H1 (cell line): ENCODE results near the gene TBX15. TPM values are rescaled to one million over a fixed set of nuclear protein-coding genes. Genes with fewer than 3 reads are reported as not detected.

Experiments used
- CTCF ChIA-PET: fragments of 300-600 bp; sonication (Branson Sonifier 250); formaldehyde crosslinking; loops from one replicate; lab custom pipeline; 2021; ENCODE audit not compliant: partially characterized antibody; lab: Charles Lee
- POLR2A ChIA-PET: fragments of 300-600 bp; sonication (Branson Sonifier 250); formaldehyde crosslinking; loops from one replicate; lab custom pipeline; 2021; ENCODE audit warnings: inconsistent platforms; ENCODE audit not compliant: partially characterized antibody; lab: Charles Lee
- DNase-seq, 2 experiments: peaks; one replicate each; pipeline versions ENCODE4 v3.0.0 to v3.0.0-alpha.2; 2010 to 2022; ENCODE audit warnings: low spot score in 2 of 2, low read depth in 1 of 2, mixed read lengths in 1 of 2
- FAIRE-seq: peaks from 2 replicates; lab custom pipeline; 2011; peaks lifted over from hg19 to GRCh38; lab: Jason Lieb, UNC
- H2AFZ ChIP-seq: 2 replicates; pipeline ENCODE4 v1.8.1; 2012; ENCODE audit warnings: low read length, inconsistent platforms
- H2AK5ac ChIP-seq: 2 replicates; pipeline ENCODE4 v1.6.1; 2013; ENCODE audit warnings: low read depth, low read length
- H2BK120ac ChIP-seq: replicated peaks from 2 replicates; pipeline ENCODE3; 2013; ENCODE audit warnings: low read depth, low read length, inconsistent platforms
- H2BK12ac ChIP-seq: 2 replicates; pipeline ENCODE4 v1.6.1; 2013; ENCODE audit warnings: low read depth, low read length
- H2BK15ac ChIP-seq: 2 replicates; pipeline ENCODE4 v1.6.1; 2013; ENCODE audit warnings: low read length
- H2BK20ac ChIP-seq: 2 replicates; pipeline ENCODE4 v1.6.1; 2013; ENCODE audit warnings: low read length
- H2BK5ac ChIP-seq: 2 replicates; pipeline ENCODE4 v1.6.1; 2013; ENCODE audit warnings: low read depth, low read length
- H3K14ac ChIP-seq: 2 replicates; pipeline ENCODE4 v1.6.1; 2013; ENCODE audit warnings: inconsistent platforms; ENCODE audit not compliant: insufficient read length
- H3K18ac ChIP-seq: 2 replicates; pipeline ENCODE4 v1.6.1; 2013; ENCODE audit warnings: low read length; ENCODE audit errors: extremely low read depth
- H3K23ac ChIP-seq: 2 replicates; pipeline ENCODE4 v1.6.1; 2013; ENCODE audit warnings: inconsistent platforms; ENCODE audit not compliant: insufficient read length
- H3K23me2 ChIP-seq: 2 replicates; pipeline ENCODE4 v1.6.1; 2013; ENCODE audit warnings: low read depth, low read length
- H3K27ac ChIP-seq: 2 replicates; pipeline ENCODE4 v1.6.1; 2011; ENCODE audit warnings: low read depth, low read length, inconsistent platforms
- H3K27me3 ChIP-seq, 4 experiments: replicated peaks in 1 of 4; 1 replicate in 1 of 4; 2 replicates in 3 of 4; pipeline versions ENCODE4 v1.6.1 to v1.8.1; 2011 to 2013; ENCODE audit warnings: low read length in 3 of 4, mild to moderate bottlenecking in 3 of 4, inconsistent platforms in 2 of 4, mixed read lengths in 2 of 4, moderate library complexity in 1 of 4; ENCODE audit not compliant: control insufficient read depth in 3 of 4, insufficient read depth in 3 of 4; ENCODE audit errors: extremely low read depth in 1 of 4
- H3K36me3 ChIP-seq, 4 experiments: 2 replicates each; pipeline versions ENCODE4 v1.6.1 to v1.8.1; 2011 to 2013; ENCODE audit warnings: mild to moderate bottlenecking in 4 of 4, low read length in 3 of 4, moderate library complexity in 2 of 4, control low read depth in 1 of 4, inconsistent platforms in 1 of 4; ENCODE audit not compliant: insufficient read depth in 4 of 4, control insufficient read depth in 2 of 4
- H3K4ac ChIP-seq: replicated peaks from 2 replicates; pipeline ENCODE3; 2013; ENCODE audit warnings: low read length, low read depth, mixed read lengths, inconsistent platforms; ENCODE audit not compliant: insufficient read length
- H3K4me1 ChIP-seq, 4 experiments: replicated peaks in 1 of 4; 1 replicate in 1 of 4; 2 replicates in 3 of 4; pipeline versions ENCODE4 v1.6.1 to v1.8.1; 2011 to 2013; ENCODE audit warnings: low read length in 3 of 4, inconsistent platforms in 2 of 4, mixed read lengths in 1 of 4; ENCODE audit not compliant: insufficient read depth in 4 of 4, control insufficient read depth in 3 of 4
- H3K4me2 ChIP-seq, 2 experiments: 2 replicates each; pipeline versions ENCODE4 v1.6.1 to v1.8.1; 2011 to 2013; ENCODE audit warnings: low read depth in 2 of 2, low read length in 2 of 2, control low read depth in 1 of 2, inconsistent platforms in 1 of 2, mild to moderate bottlenecking in 1 of 2; ENCODE audit not compliant: insufficient read depth in 1 of 2
- H3K4me3 ChIP-seq, 4 experiments: fragments of 200-600, 300-600 bp in 1 of 4; sonication (generic), shearing (Covaris generic), sonication (Bioruptor Twin) in 1 of 4; 2 replicates each; pipeline versions ENCODE4 v1.5.1 to v1.8.1; 2011 to 2016; ENCODE audit warnings: low read length in 4 of 4, low read depth in 3 of 4, control low read depth in 2 of 4, inconsistent platforms in 2 of 4, mild to moderate bottlenecking in 2 of 4, mixed read lengths in 1 of 4, moderate library complexity in 1 of 4; ENCODE audit not compliant: insufficient read depth in 2 of 4; ENCODE audit errors: extremely low read depth in 1 of 4
- H3K56ac ChIP-seq: replicated peaks from 2 replicates; pipeline ENCODE3; 2013; ENCODE audit warnings: low read depth, mild to moderate bottlenecking, mixed read lengths, low read length, inconsistent platforms; ENCODE audit not compliant: insufficient read length
- H3K79me1 ChIP-seq: 2 replicates; pipeline ENCODE4 v1.6.1; 2013; ENCODE audit warnings: low read depth, low read length, control low read depth
- H3K79me2 ChIP-seq, 2 experiments: 2 replicates each; pipeline versions ENCODE4 v1.6.1 to v1.8.1; 2012 to 2013; ENCODE audit warnings: low read length in 2 of 2, mild to moderate bottlenecking in 2 of 2, inconsistent platforms in 1 of 2; ENCODE audit not compliant: insufficient read depth in 2 of 2, control insufficient read depth in 1 of 2
- H3K9ac ChIP-seq, 4 experiments: replicated peaks in 1 of 4; 1 replicate in 1 of 4; 2 replicates in 3 of 4; pipeline versions ENCODE4 v1.6.1 to v1.8.1; 2011 to 2013; ENCODE audit warnings: low read depth in 3 of 4, low read length in 3 of 4, control low read depth in 2 of 4, mild to moderate bottlenecking in 2 of 4, moderate library complexity in 2 of 4, inconsistent platforms in 1 of 4; ENCODE audit errors: extremely low read depth in 1 of 4
- H3K9me3 ChIP-seq, 2 experiments: 2 replicates each; pipeline versions ENCODE4 v1.6.1 to v1.8.1; 2012 to 2013; ENCODE audit warnings: mild to moderate bottlenecking in 2 of 2, moderate library complexity in 2 of 2, control low read depth in 1 of 2, inconsistent platforms in 1 of 2, low read depth in 1 of 2, low read length in 1 of 2, mixed read lengths in 1 of 2; ENCODE audit not compliant: insufficient read depth in 2 of 2
- H4K20me1 ChIP-seq, 2 experiments: replicated peaks in 1 of 2; 2 replicates each; pipeline versions ENCODE3 to v1.8.1; 2011 to 2013; ENCODE audit warnings: inconsistent platforms in 2 of 2, low read length in 2 of 2, mild to moderate bottlenecking in 1 of 2; ENCODE audit not compliant: insufficient read depth in 2 of 2, control insufficient read depth in 1 of 2
- H4K5ac ChIP-seq: 2 replicates; pipeline ENCODE4 v1.6.1; 2013; ENCODE audit warnings: low read length, low read depth, mixed read lengths, inconsistent platforms; ENCODE audit not compliant: insufficient read length
- H4K8ac ChIP-seq: 2 replicates; pipeline ENCODE4 v1.8.0; 2013; ENCODE audit warnings: mild to moderate bottlenecking, moderate library complexity, low read length, inconsistent platforms; ENCODE audit not compliant: insufficient read depth; ENCODE audit errors: extremely low read depth
- H4K91ac ChIP-seq: replicated peaks from 2 replicates; pipeline ENCODE3; 2013; ENCODE audit warnings: low read length, mixed read lengths, inconsistent platforms; ENCODE audit not compliant: insufficient read length
- BRCA1 ChIP-seq: IDR thresholded peaks from 2 replicates; pipeline ENCODE4 v1.6.1; 2012; ENCODE audit warnings: low read depth, low read length, improper control_type of control experiment
- CBX5 ChIP-seq: fragments of 300-800, 300-1000 bp; sonication (generic); IDR thresholded peaks from 2 replicates; pipeline ENCODE4 v1.7.1; 2016; ENCODE audit warnings: antibody characterized with exemption, low read length, low read depth
- CBX8 ChIP-seq: fragments of 300-800, 300-1000 bp; sonication (generic); IDR thresholded peaks from 2 replicates; pipeline ENCODE4 v1.7.1; 2016; ENCODE audit warnings: low read depth, low read length, borderline replicate concordance
- CREB1 ChIP-seq: IDR thresholded peaks from 2 replicates; pipeline ENCODE4 v1.6.1; 2012; ENCODE audit warnings: inconsistent platforms
- EGR1 ChIP-seq: IDR thresholded peaks from 2 replicates; pipeline ENCODE4 v1.6.1; 2011; ENCODE audit warnings: low read depth, low read length, borderline replicate concordance
- GTF2F1 ChIP-seq: IDR thresholded peaks from 2 replicates; pipeline ENCODE4 v1.6.1; 2012; ENCODE audit warnings: low read depth, low read length, improper control_type of control experiment, borderline replicate concordance
- KDM4A ChIP-seq: IDR thresholded peaks from one replicate; pipeline ENCODE4 v1.7.1; 2012; ENCODE audit warnings: low read depth, mild to moderate bottlenecking, moderate library complexity, low read length, inconsistent platforms; ENCODE audit not compliant: severe bottlenecking
- POU5F1 ChIP-seq: IDR thresholded peaks from 2 replicates; pipeline ENCODE4 v1.6.1; 2011; ENCODE audit warnings: low read depth, mild to moderate bottlenecking, low read length, moderate library complexity
- RNF2 ChIP-seq: fragments of 200-900, 300-1000 bp; sonication (generic); IDR thresholded peaks from 2 replicates; pipeline ENCODE4 v1.7.1; 2016; ENCODE audit warnings: borderline replicate concordance, low read depth, mild to moderate bottlenecking, antibody characterized with exemption, low read length; ENCODE audit not compliant: poor library complexity, severe bottlenecking; ENCODE audit errors: missing control alignments
- SAP30 ChIP-seq: fragments of 300-600 bp; sonication (generic); IDR thresholded peaks from 2 replicates; pipeline ENCODE4 v1.7.1; 2012; ENCODE audit warnings: low read length, moderate library complexity, mild to moderate bottlenecking, inconsistent platforms; ENCODE audit not compliant: insufficient read depth, insufficient replicate concordance
- SIN3A ChIP-seq, 2 experiments: IDR thresholded peaks in 1 of 2; conservative IDR thresholded peaks in 1 of 2; 2 replicates each; pipeline ENCODE4 v1.6.1; 2011 to 2012; ENCODE audit warnings: low read length in 2 of 2, improper control_type of control experiment in 1 of 2, low read depth in 1 of 2, mild to moderate bottlenecking in 1 of 2
- SUZ12 ChIP-seq: fragments of 200-600 bp; sonication (generic); IDR thresholded peaks from 2 replicates; pipeline ENCODE4 v1.6.1; 2012; ENCODE audit warnings: mild to moderate bottlenecking, inconsistent platforms, low read length, moderate library complexity, mixed read lengths
- TBP ChIP-seq: IDR thresholded peaks from 2 replicates; pipeline ENCODE4 v1.6.1; 2011; ENCODE audit warnings: low read depth, low read length, improper control_type of control experiment
- WGBS, 2 experiments: shearing (Covaris generic) in 1 of 2; methylation state at CpG; one replicate each; pipeline versions ENCODE4 v1.1.6 to v1.1.7; 2013 to 2015; ENCODE audit warnings: low lambda C conversion rate in 2 of 2, mixed read lengths in 2 of 2, inconsistent platforms in 1 of 2, low coverage in 1 of 2, missing lambda C conversion rate in 1 of 2; ENCODE audit not compliant: insufficient replicate concordance in 2 of 2, insufficient coverage in 1 of 2, insufficient read length in 1 of 2; ENCODE audit errors: extremely low coverage in 1 of 2, missing lambda C conversion rate in 1 of 2; 5-methylcytosine and 5-hydroxymethylcytosine counted together
- polyA plus RNA-seq, 7 experiments: library from polyadenylated mRNA; depleted of rRNA in 3 of 7; stranded (reverse) in 5 of 7; unstranded in 2 of 7; fragments of >200 nt in 5 of 7; fragments of 200-250 nt in 2 of 7; gene quantifications; 1 replicate in 5 of 7; 2 replicates in 1 of 7; 4 replicates in 1 of 7; pipeline versions ENCODE4 v1.2.1 to v1.2.3, GENCODE V29; 2011 to 2013; ENCODE audit warnings: missing spikeins in 2 of 7, mixed read lengths in 2 of 7
- total RNA-seq: library from RNA; stranded (reverse); fragmentation: NEBNext Ultra II Directional; extraction: Animal tissue kit (Norgen Biotek cat#: 25700); gene quantifications from 2 replicates; pipeline ENCODE4 v1.2.1, GENCODE V29; 2021

The TBX15 gene
- total and polyA plus RNA-seq, 2 of the 8 experiments (the other 6 are each of a cell fraction or from before 2014, with no cell fraction given) = 0.14 to 0.24 TPM

- H3K9me3 ChIP-seq = no peaks in the 10 kb centered on the region
- no peaks in the 10 kb centered on the region for H3K79me2 ChIP-seq
- ChIA-PET CTCF (interaction anchor here (0.6 kb wide), 2 partner anchors 14 to 354 kb away, joined by 3 to 4 read pairs; no protein-coding TSS in a partner anchor), POLR2A (no interaction called here)
- no peak overlapping the region for H4K5ac ChIP-seq
- no peak overlapping the region for H2AK5ac ChIP-seq
- H4K8ac ChIP-seq = no peak overlapping the region
- H3K23ac ChIP-seq = no peak overlapping the region
- H3K27me3 ChIP-seq = no peaks in the 10 kb centered on the region
- H2BK12ac ChIP-seq = no peak overlapping the region
- 81% methylated on average over 5 of the region's 5 CpGs; no CpG with 5 or more reads in 1 of the 2 experiments for WGBS, 2 experiments
- FAIRE-seq (no peak), DNase-seq (no peak)
- no peaks in the 10 kb centered on the region for H3K23me2 ChIP-seq
- no peak overlapping the region for H4K91ac ChIP-seq
- H3K4me2 ChIP-seq = no peak overlapping the region
- H3K4ac ChIP-seq = no peak overlapping the region
- H3K14ac ChIP-seq = no peak overlapping the region
- no peak overlapping the region for H2BK5ac ChIP-seq
- H2AFZ ChIP-seq = no peak overlapping the region
- H3K79me1 ChIP-seq = no peaks in the 10 kb centered on the region
- no peak overlapping the region for H3K18ac ChIP-seq
- no peak overlapping the region for H3K4me3 ChIP-seq
- H3K27ac ChIP-seq = no peak overlapping the region
- no peak overlapping the region for H3K9ac ChIP-seq
- no peaks in the 10 kb centered on the region for H3K36me3 ChIP-seq
- no peak overlapping the region for H2BK20ac ChIP-seq
- H3K4me1 ChIP-seq = peaks cover 2 to 7% (median 3%) of the 10 kb centered on the region in 4 experiments; a peak in 5 of 7 replicates
- no peaks in the 10 kb centered on the region for H4K20me1 ChIP-seq
- H2BK120ac ChIP-seq = no peak overlapping the region
- H3K56ac ChIP-seq = no peak overlapping the region
- H2BK15ac ChIP-seq = no peak overlapping the region
- no peak for TF ChIP-seq SIN3A (conservative IDR thresholded peaks at IDR 0.05 in 1 of 2, IDR thresholded peaks at IDR 0.05 in 1 of 2; ENCODE audit: low read depth in 1 of 2, low read length in 2 of 2)
- no peak for TF ChIP-seq SUZ12
- no peak for TF ChIP-seq SAP30
- no peak for TF ChIP-seq EGR1
- TF ChIP-seq KDM4A = no peak
- no peak for TF ChIP-seq RNF2
- TF ChIP-seq POU5F1 = no peak
- TF ChIP-seq GTF2F1 = no peak
- TF ChIP-seq BRCA1 = no peak
- TF ChIP-seq CBX8 = no peak
- no peak for TF ChIP-seq TBP
- TF ChIP-seq CREB1 = no peak
- no peak for TF ChIP-seq CBX5
Measured at GRCh38 chr1:118921994-118922393, 66.1 kb downstream of the TBX15 start.
